ENCODE results near the gene KANK4.

- TF ChIP-seq CTCF (conservative IDR thresholded peaks at IDR 0.05 in 1 of 2, IDR thresholded peaks at IDR 0.05 in 1 of 2; ENCODE audit: low read depth in 1 of 2, low read length in 2 of 2): no peak
- TF ChIP-seq EZH2 (IDR thresholded peaks at IDR 0.05; ENCODE audit: low read length, missing control alignments): no peak
Observed at GRCh38 chr1:62341089-62341488, 21.9 kb upstream of the KANK4 start.

Data from fibroblast of lung (primary cell).